Skin epidermis (tissue), 12 donors: ENCODE data around the gene MGMT.

ENCODE experiments used
- H3K27ac ChIP-seq, 21 experiments: fragments of 200-600 bp; sonication (generic) in 11 of 21; one replicate each; pipeline ENCODE4 v1.5.0; 2020; ENCODE audit warnings: mild to moderate bottlenecking in 3 of 21, inconsistent platforms in 2 of 21, moderate library complexity in 2 of 21
- H3K4me3 ChIP-seq, 7 experiments: fragments of 200-600 bp; sonication (generic) in 2 of 7; one replicate each; pipeline ENCODE4 v1.5.0; 2020; ENCODE audit warnings: inconsistent platforms in 2 of 7, mild to moderate bottlenecking in 2 of 7, moderate library complexity in 1 of 7

MGMT gene

DNA sequence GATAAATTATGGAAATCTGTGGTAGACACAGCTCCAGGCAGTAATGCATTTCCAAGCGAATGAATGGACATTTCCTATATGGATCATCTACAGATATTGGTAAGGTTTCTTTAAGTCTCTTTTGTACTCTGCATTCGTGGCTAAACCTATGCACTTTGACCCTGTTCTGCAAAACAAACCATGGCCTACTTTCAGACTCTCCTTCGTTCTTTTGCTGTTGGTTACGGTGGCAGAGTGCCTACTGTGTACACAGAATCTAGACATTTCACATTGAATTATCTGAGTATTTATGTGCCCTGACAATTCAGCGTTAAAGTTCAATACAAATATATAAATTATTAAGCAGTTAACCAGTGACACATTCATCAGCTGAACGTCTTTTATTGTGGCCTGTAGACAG is 93.3 kb downstream of the MGMT start:
- no peak overlapping the region for H3K4me3 ChIP-seq

DNA sequence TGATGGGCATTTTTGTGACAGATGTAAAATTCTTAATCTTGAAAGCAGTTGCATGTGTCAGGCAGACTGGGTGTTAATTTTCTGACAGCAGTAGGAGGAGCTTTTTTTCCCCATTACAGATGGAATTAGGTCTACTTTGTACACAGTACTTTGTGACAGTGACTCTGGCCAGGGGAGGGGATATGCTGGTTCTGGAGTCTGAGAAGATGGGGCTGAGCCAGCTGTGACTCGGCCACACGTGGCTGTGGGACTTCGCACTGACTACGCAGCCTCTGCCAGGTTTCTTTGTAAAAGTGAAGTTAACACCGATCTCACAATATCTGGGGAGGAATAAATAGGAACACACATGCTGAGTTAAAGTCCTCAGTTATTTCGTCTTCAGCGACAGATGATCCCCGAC is 95.4 kb downstream of the MGMT start:
- no peak overlapping the region for H3K4me3 ChIP-seq
- no peak overlapping the region for H3K27ac ChIP-seq

More for the DNA sequence above, 93.3 kb downstream of the MGMT start:
- no peak overlapping the region for H3K27ac ChIP-seq

DNA sequence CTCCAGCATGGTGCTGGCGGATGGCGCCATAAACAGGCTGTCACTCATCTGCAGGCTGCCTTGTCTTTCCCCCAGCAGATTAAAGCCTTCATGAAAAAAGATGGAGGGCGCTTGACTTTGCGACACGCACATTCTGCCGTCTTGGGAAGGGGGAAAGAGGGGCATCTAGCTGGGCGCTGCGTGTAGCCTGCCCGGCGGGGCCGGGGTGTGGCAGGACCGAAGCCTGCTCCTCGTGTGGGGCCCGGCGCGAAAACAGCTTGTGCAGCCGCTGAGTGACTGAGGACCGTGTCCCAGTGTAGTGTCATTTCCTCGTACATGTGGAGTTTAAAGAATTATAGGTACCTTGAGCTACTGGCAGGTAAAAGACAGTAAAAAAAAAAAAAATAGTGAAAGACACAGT is 97.9 kb downstream of the MGMT start:
- Histone ChIP-seq H3K4me3 (no peak overlapping the region), H3K27ac (no peak overlapping the region)

- no peak overlapping the region for H3K4me3 ChIP-seq
- no peak overlapping the region for H3K27ac ChIP-seq
Observed at GRCh38 chr10:129568583-129569344, 101.7 kb downstream of the MGMT start.

GRCh38 chr10:129570185-129570584 is 103.1 kb downstream of the MGMT start:
- no peak overlapping the region for H3K27ac ChIP-seq
- H3K4me3 ChIP-seq, result no peak overlapping the region

DNA sequence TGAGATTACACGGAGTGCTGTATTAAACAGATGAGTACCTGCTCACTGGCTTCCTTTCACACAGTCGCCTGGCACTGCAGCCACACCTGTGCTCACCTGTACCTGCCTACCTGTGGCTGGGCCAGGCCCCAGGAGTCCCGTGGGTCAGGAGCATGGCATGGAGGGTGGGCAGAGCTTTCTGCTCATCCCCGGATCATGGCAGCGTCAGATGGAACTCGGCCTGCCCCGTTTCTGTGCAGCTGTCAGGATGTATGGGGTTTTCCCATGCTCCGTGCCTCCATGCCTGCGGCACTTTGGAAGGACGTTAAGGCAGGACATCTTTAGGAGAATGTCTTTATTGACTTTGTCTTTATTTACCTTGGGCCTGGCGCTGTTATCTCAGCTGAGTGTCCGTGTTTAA is 112.2 kb downstream of the MGMT start:
- H3K27ac ChIP-seq, result no peak overlapping the region

DNA sequence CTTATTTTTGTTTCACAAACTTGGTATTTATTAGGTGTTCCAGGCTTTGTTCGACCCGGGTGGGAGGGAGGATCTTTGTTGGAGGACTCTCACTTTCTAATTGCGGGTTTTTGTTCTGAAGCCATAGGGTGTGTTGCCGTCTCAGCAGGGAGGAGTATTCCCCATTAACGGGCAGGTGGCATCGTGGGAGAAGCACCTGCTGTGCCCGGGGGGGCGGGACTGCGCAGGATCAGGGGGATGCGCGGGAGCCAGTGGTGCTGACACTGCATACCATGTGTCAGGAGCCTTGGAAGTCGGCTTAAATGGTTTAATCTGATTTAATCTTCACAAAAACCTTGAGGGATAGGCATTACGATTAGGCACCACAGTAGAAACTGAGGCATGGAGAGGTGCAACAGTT is 113.0 kb downstream of the MGMT start:
- H3K4me3 ChIP-seq, result no peak overlapping the region
- H3K27ac ChIP-seq, result no peak overlapping the region

More for the DNA sequence above, 112.2 kb downstream of the MGMT start:
- no peak overlapping the region for H3K4me3 ChIP-seq

- Histone ChIP-seq H3K4me3 (no peak overlapping the region), H3K27ac (no peak overlapping the region)
Observed at GRCh38 chr10:129580901-129581300, 113.9 kb downstream of the MGMT start.

- H3K27ac ChIP-seq, result no peak overlapping the region
- H3K4me3 ChIP-seq, result no peak overlapping the region
Observed at GRCh38 chr10:129581827-129582411, 114.9 kb downstream of the MGMT start.

- no peak overlapping the region for H3K27ac ChIP-seq
Observed at GRCh38 chr10:129583831-129584230, 116.8 kb downstream of the MGMT start.

GRCh38 chr10:129586898-129587443 is 119.9 kb downstream of the MGMT start:
- H3K4me3 ChIP-seq, result no peak overlapping the region
- no peak overlapping the region for H3K27ac ChIP-seq

More at GRCh38 chr10:129583831-129584230, 116.8 kb downstream of the MGMT start:
- no peak overlapping the region for H3K4me3 ChIP-seq

- no peak overlapping the region for H3K4me3 ChIP-seq
- no peak overlapping the region for H3K27ac ChIP-seq
Observed at GRCh38 chr10:129589546-129589945, 122.5 kb downstream of the MGMT start.

GRCh38 chr10:129593953-129594352 is 126.9 kb downstream of the MGMT start:
- H3K27ac ChIP-seq, result no peak overlapping the region

GRCh38 chr10:129594811-129595210 is 127.8 kb downstream of the MGMT start:
- Histone ChIP-seq H3K4me3 (no peak overlapping the region), H3K27ac (no peak overlapping the region)

More at GRCh38 chr10:129593953-129594352, 126.9 kb downstream of the MGMT start:
- no peak overlapping the region for H3K4me3 ChIP-seq

- no peak overlapping the region for H3K27ac ChIP-seq
- H3K4me3 ChIP-seq, result no peak overlapping the region
Observed at GRCh38 chr10:129598413-129598812, 131.4 kb downstream of the MGMT start.

GRCh38 chr10:129599160-129599559 is 132.1 kb downstream of the MGMT start:
- no peak overlapping the region for H3K4me3 ChIP-seq

GRCh38 chr10:129601737-129602136 is 134.7 kb downstream of the MGMT start:
- Histone ChIP-seq H3K4me3 (no peak overlapping the region), H3K27ac (no peak overlapping the region)

More at GRCh38 chr10:129599160-129599559, 132.1 kb downstream of the MGMT start:
- H3K27ac ChIP-seq, result no peak overlapping the region

DNA sequence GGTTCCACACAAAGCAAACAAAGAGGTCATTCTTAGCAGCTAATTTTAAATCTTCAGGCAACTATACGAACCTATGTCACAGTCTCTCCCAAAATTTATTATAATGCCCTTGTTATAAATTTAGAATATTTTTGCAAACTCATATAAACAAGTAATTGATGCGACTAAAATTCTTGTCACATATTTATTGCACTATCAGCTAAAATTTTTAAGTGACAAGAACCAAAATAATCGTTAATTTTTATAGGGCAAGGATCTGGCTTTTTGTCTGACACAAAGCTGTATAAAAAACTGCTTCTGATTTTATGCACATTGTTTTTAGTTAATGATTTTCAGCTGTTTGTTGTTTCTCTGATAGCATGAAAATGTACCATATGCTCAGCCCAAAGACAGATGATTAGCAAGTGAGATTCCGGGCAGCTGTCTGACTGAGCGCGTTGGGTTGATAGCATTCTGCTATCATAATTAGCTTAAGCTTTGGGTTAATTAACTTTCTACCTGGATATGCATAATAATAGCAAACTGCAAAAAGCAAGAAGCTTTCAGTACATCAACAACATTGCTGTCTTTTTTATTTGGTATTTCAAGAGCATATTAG is 136.0 kb downstream of the MGMT start:
- Histone ChIP-seq H3K4me3 (no peak overlapping the region), H3K27ac (no peak overlapping the region)

- Histone ChIP-seq H3K27ac (no peak overlapping the region), H3K4me3 (no peak overlapping the region)
Observed at GRCh38 chr10:129604333-129605032, 137.4 kb downstream of the MGMT start.
